Esophagus (tissue), 2 donors: Measurements from ENCODE around the gene GRAMD4. TPM values are rescaled to one million over a fixed set of nuclear protein-coding genes. Genes with fewer than 3 reads are reported as not detected.

ENCODE experiments used
- H3K27ac ChIP-seq, 2 donors: one replicate each; pipeline ENCODE4 v1.5.1; 2013; ENCODE audit warnings: low read depth in 2 of 2, mild to moderate bottlenecking in 2 of 2, inconsistent platforms in 1 of 2, low read length in 1 of 2, moderate library complexity in 1 of 2
- H3K27me3 ChIP-seq, 2 donors: one replicate each; pipeline ENCODE4 v1.6.1; 2013; ENCODE audit warnings: low read length in 2 of 2, control low read depth in 1 of 2, mild to moderate bottlenecking in 1 of 2; ENCODE audit not compliant: insufficient read depth in 2 of 2, control insufficient read depth in 1 of 2
- H3K36me3 ChIP-seq, 2 donors: one replicate each; pipeline ENCODE4 v1.6.1; 2013; ENCODE audit warnings: low read length in 1 of 2; ENCODE audit not compliant: control insufficient read depth in 2 of 2, insufficient read depth in 2 of 2
- H3K4me1 ChIP-seq, 2 donors: one replicate each; pipeline ENCODE4 v1.6.1; 2013; ENCODE audit warnings: low read length in 1 of 2; ENCODE audit not compliant: control insufficient read depth in 2 of 2, insufficient read depth in 2 of 2
- H3K4me3 ChIP-seq, 2 donors: one replicate each; pipeline ENCODE4 v1.5.1; 2013; ENCODE audit warnings: low read length in 2 of 2, mild to moderate bottlenecking in 2 of 2, low read depth in 1 of 2, moderate library complexity in 1 of 2
- H3K9me3 ChIP-seq, 2 donors: one replicate each; pipeline ENCODE4 v1.6.1; 2013; ENCODE audit warnings: mild to moderate bottlenecking in 2 of 2, low read depth in 1 of 2, low read length in 1 of 2, moderate library complexity in 1 of 2; ENCODE audit not compliant: control insufficient read depth in 2 of 2, insufficient read depth in 1 of 2
- WGBS, 2 donors: extraction: QIAGEN DNeasy Blood & Tissue Kit; methylation state at CpG; one replicate each; pipeline ENCODE4 v1.1.7; 2013; 5-methylcytosine and 5-hydroxymethylcytosine counted together
- polyA plus RNA-seq, 2 donors: library from polyadenylated mRNA; stranded (reverse); fragments of 200-250 nt; gene quantifications; one replicate each; pipeline ENCODE4 v1.2.3, GENCODE V29; 2013
- donor health status: healthy with polysubstance abuse.
- donor health status: Bipolar disorder and iron deficiency.

Gene GRAMD4
- polyA plus RNA-seq, 2 donors, result 15.6 to 18.0 TPM

DNA sequence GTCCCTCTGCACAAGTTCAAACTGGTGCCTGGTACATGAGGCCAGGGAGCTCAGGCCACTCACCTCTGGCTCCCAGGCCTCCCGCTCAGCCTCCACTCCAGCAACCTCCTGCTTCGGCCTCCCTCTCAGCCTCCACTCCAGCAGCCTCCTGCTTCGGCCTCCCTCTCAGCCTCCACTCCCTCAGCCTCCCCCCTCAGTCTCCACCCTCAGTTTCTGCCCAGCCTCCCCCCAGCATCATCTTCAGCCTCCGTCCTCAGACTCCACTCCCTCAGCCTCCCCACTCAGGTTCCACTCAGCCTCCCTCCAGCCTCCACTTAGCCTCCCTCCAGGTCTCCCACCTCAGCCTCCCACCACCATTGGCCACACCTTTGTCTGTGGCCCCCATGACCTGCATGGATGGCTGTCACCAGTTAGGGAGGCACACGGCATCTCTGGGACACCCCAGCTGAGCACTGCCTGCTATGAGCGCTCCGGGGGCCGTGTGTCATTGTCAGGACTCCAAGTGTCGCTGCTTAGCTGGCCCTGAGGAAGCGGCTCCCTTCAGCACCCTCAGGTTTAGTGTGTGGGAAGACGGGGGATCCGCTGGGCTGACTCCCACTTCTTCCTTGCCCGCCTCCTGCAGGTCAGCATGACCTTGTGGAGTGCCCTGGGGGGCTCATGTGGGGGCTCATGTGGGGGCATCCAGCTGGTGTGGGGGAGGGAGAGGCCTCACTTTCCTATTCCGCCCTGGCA, 39.0 kb downstream of the GRAMD4 start:
- WGBS, 2 donors, result 95 to 96% methylated on average over 14 of the region's 14 CpGs
- Histone ChIP-seq H3K36me3 (peaks cover 0 to 35% of the 10 kb centered on the region in 2 donors), H3K4me1 (peaks cover under 1 to 45% of the 10 kb centered on the region in 2 donors), H3K27me3 (no peaks in the 10 kb centered on the region), H3K4me3 (no peak overlapping the region), H3K27ac (peak overlapping the region in 1 of 2 donors; percentile 37), H3K9me3 (peaks cover 0 to 2% of the 10 kb centered on the region in 2 donors)

DNA sequence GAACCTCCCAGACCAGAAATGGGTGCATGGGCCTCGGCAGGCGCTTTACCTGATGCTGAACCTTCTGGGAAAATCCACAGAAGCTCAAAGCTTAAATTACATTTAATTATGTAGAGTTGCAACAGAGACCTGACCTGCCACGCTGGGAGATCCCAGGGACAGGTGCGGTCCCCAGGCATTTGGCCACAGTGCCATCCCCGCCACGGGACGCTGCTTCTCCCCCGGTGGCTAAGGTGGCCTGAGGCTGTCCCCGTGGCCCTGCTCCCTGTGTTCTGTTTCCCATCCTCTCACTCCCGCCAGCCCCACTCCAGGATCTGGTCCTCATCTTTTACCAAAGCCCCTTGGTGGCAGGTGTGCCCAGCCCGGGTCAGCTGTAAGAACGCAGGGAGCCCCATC, 39.6 kb downstream of the GRAMD4 start:
- Histone ChIP-seq H3K4me1 (peaks cover 0 to 40% of the 10 kb centered on the region in 2 donors), H3K27ac (peak overlapping the region in 1 of 2 donors; percentile 67), H3K4me3 (no peak overlapping the region), H3K27me3 (no peaks in the 10 kb centered on the region), H3K36me3 (peaks cover 0 to 41% of the 10 kb centered on the region in 2 donors), H3K9me3 (peaks cover 0 to 2% of the 10 kb centered on the region in 2 donors)
- 89 to 92% methylated on average over 12 of the region's 12 CpGs for WGBS, 2 donors

DNA sequence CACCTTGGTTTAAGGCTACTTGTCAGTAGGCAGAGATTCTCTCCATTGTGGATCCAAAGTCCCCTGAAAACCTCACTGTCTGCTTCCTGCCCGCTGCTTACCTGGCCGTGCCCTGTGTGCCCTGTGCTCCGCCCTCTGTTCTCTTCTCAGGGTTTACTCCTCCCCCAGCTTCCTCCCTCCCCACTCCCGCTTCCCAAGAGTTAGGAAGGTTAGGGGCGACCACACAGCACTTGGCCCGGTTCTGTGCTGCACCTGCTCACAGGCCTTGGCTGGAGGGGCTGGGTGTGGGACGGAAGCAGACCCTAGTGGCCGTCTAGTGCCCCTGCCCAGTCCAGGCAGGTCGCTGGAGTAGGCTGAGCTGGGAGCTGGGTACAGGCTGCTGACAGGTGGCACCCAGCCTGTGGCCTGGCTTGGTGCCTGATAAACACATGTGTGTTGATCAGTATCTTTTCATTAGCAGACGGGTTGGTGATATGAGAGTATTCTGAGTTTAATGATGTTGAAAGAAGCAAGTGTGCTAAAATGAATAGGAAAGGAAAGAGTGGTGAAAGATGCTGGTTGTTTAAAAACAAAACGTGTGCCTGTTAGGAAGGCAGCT, 40.5 kb downstream of the GRAMD4 start:
- H3K4me3 ChIP-seq, result no peak overlapping the region
- H3K4me1 ChIP-seq, result peaks cover 0 to 37% of the 10 kb centered on the region in 2 donors
- peak overlapping the region; percentile 67 to 84 for H3K27ac ChIP-seq
- peaks cover 0 to 2% of the 10 kb centered on the region in 2 donors for H3K9me3 ChIP-seq
- H3K36me3 ChIP-seq, result peaks cover 0 to 47% of the 10 kb centered on the region in 2 donors
- H3K27me3 ChIP-seq, result no peaks in the 10 kb centered on the region
- 46% methylated on average over 11 of the region's 11 CpGs for WGBS, 2 donors

DNA sequence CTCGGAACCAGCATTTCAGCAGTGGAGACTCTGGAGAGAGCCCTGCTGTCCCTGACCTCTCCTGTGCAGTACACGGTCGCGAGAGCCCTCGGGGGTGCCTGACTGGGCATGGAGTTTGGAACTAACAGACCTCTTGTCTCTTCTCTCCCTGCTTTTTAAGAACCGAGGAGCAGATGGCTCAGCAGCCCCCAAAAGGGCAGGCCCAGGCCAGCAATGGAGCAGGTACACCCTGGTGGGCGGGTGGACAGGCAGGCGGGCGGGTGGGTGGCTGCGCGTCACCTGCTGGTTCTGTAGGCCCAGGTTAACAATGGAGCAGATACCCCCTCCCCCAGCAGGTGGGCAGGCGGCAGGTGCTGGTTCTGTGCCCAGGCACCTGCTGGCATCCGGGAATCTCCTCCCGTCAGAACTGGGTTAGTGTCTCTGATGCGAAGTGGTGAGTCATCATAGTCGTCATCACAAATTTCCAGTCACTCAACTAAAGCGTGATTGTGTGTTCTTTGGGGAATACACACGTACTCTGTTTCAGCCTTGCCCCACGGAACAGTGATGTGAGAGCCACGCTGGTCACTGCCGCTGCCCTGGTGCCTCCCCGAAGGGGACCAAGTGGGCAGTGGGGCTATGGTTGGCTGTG, 41.1 kb downstream of the GRAMD4 start:
- H3K27ac ChIP-seq, result peak overlapping the region; percentile 67 to 84
- peaks cover 0 to 35% of the 10 kb centered on the region in 2 donors for H3K4me1 ChIP-seq
- no peak overlapping the region for H3K4me3 ChIP-seq
- H3K9me3 ChIP-seq, result peaks cover 0 to 2% of the 10 kb centered on the region in 2 donors
- WGBS, 2 donors, result 53 to 59% methylated on average over 22 of the region's 22 CpGs
- no peaks in the 10 kb centered on the region for H3K27me3 ChIP-seq
- peaks cover 0 to 50% of the 10 kb centered on the region in 2 donors for H3K36me3 ChIP-seq

DNA sequence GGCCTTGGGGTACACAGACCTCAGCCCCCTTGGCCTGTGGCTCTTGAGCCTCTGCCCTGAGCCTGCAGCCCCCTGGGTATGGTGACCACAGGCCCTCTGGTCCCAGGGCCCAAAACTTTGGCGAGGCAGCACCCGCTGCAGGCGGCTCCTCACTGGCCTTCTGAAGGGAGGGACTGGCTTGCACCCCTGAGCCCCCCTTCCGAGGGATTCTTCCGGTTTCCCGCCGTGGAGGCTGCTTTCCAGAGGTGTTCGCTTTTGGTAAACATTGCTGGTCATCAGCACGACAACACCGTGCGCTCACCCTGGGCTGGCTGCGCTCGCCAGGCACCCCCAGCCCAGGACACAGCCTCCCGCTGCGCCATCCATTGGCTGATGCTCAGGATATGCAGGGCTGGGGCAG, 42.0 kb downstream of the GRAMD4 start:
- H3K27me3 ChIP-seq, result no peaks in the 10 kb centered on the region
- WGBS, 2 donors, result 88 to 91% methylated on average over 15 of the region's 15 CpGs
- peaks cover 5 to 57% of the 10 kb centered on the region in 2 donors for H3K36me3 ChIP-seq
- H3K9me3 ChIP-seq, result peaks cover 0 to 2% of the 10 kb centered on the region in 2 donors
- H3K27ac ChIP-seq, result peak overlapping the region in 1 of 2 donors; percentile 79
- peaks cover 0 to 32% of the 10 kb centered on the region in 2 donors for H3K4me1 ChIP-seq
- H3K4me3 ChIP-seq, result no peak overlapping the region

DNA sequence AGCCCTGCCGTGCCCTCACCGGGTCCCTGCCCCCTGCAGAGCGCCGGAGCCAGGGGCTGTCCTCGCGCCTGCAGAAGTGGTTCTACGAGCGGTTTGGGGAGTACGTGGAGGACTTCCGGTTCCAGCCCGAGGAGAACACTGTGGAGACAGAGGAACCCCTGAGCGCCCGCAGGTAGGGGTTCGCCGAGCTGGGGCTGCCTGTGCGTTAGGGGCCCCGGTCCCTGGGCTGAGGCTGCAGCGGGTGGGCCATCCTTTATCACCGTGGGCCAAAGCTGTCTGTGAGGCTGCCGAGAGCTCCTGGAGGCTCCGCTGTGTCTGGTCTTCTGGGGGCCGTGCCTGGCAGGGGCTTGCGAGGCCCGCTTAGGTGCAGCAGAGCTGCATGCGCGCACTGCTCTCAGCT, 42.8 kb downstream of the GRAMD4 start:
- H3K27me3 ChIP-seq, result no peaks in the 10 kb centered on the region
- peaks cover 0 to 2% of the 10 kb centered on the region in 2 donors for H3K9me3 ChIP-seq
- H3K4me1 ChIP-seq, result peaks cover 0 to 24% of the 10 kb centered on the region in 2 donors
- peaks cover 5 to 64% of the 10 kb centered on the region in 2 donors for H3K36me3 ChIP-seq
- no peak overlapping the region for H3K27ac ChIP-seq
- 94 to 96% methylated on average over 26 of the region's 26 CpGs for WGBS, 2 donors
- no peak overlapping the region for H3K4me3 ChIP-seq

DNA sequence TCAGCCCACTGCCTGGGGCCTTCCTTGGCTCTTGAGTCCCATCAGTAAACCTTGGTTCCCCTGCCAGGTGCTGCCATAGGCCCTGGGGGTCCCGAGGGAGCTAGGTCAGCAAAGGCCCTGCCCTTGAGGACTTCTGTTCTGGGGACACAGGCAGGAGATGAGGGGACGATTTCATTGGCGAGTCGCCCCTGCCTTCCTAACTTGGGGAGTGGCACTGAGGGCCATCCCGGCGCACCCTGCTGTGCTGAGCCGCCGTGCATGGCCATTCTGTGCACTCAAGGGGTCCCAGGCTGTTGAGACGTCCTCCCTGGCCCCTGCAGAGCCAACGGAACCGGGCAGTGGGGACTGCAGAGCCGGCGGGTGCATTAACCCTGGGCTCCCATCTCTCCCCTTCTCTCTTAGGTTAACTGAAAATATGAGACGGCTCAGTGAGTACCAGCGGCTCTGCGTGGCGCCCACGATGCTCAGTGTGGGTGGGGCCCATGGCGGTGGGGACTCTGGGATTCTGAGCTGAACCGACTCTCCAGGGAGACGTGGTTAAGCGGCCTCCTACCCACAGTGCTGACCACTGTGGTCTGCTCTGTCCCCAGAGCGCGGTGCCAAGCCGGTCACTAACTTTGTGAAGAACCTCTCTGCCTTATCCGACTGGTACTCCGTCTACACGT, 43.4 kb downstream of the GRAMD4 start:
- H3K36me3 ChIP-seq, result peaks cover 6 to 68% of the 10 kb centered on the region in 2 donors
- 93 to 94% methylated on average over 28 of the region's 28 CpGs for WGBS, 2 donors
- H3K27me3 ChIP-seq, result no peaks in the 10 kb centered on the region
- no peak overlapping the region for H3K27ac ChIP-seq
- H3K4me3 ChIP-seq, result no peak overlapping the region
- peaks cover 0 to 21% of the 10 kb centered on the region in 2 donors for H3K4me1 ChIP-seq
- peaks cover 0 to 2% of the 10 kb centered on the region in 2 donors for H3K9me3 ChIP-seq

DNA sequence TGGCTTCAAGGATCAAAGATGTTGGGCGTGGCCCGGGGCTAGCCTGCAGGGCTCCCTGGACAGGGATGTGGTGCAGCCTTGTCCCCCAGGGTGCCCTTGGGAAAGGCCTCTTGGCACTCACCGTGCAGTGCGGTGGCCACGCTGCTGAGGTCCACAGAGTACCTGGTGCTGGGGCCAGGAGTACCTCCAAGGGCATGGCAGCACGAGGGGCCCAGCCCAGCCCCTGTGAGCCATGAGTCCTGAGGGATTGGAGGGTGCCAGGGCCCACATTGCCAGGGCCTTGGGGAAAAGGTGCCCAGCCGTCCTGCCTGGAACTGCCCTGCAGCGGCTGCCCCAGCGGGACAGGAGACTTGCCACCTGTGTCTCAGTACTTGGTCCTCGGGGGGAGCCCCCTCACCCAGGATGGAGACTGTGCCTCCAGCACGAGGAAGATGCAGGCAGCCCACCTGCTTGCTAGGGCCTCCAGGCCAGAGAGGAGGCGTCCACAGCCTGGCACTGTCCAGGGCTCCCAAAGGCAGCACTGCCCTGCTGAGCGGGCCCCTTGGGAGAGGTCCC, 44.2 kb downstream of the GRAMD4 start:
- WGBS, 2 donors, result 94 to 95% methylated on average over 13 of the region's 13 CpGs

DNA sequence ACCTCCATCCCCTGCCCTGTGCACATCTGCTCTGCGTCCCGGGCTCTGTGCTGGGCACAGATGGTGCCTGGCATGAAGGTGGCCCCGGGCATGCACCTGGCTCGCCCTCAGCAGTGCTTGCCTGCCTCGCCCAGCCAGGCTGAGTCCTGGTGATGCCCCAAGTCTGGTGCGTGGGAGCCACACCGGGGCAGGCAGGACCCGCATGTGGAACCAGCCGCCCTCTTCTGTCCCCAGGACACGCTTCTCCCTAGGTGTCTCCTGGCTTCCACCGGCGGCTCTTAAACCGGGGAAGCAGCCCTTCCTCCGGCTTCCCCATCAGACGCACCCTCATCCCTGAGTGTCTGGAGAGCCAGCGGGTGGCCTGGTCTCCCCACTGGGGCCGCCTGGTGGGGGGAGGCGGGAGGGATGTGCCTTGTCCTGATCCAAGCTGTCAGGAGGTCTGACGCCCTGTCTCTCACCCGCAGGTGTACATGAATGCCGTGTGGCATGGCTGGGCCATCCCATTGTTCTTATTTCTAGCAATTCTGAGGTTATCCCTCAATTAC, 45.0 kb downstream of the GRAMD4 start:
- Histone ChIP-seq H3K4me1 (peaks cover 0 to 10% of the 10 kb centered on the region in 2 donors), H3K9me3 (peaks cover 0 to 2% of the 10 kb centered on the region in 2 donors), H3K27me3 (no peaks in the 10 kb centered on the region), H3K27ac (no peak overlapping the region), H3K36me3 (peaks cover 12 to 70% of the 10 kb centered on the region in 2 donors), H3K4me3 (no peak overlapping the region)
- WGBS, 2 donors, result 93 to 94% methylated on average over 21 of the region's 21 CpGs

More for the DNA sequence above, 44.2 kb downstream of the GRAMD4 start:
- no peak overlapping the region for H3K27ac ChIP-seq
- H3K9me3 ChIP-seq, result peaks cover 0 to 2% of the 10 kb centered on the region in 2 donors
- H3K27me3 ChIP-seq, result no peaks in the 10 kb centered on the region
- peaks cover 12 to 68% of the 10 kb centered on the region in 2 donors for H3K36me3 ChIP-seq
- peaks cover 0 to 14% of the 10 kb centered on the region in 2 donors for H3K4me1 ChIP-seq
- no peak overlapping the region for H3K4me3 ChIP-seq
